CD14-positive monocyte (primary cell): ENCODE results near the gene USP11. TPM values are rescaled to one million over a fixed set of nuclear protein-coding genes. Genes with fewer than 3 reads are reported as not detected.

Source experiments
- DNase-seq, 3 donors: peaks; one replicate each; pipeline ENCODE4 v3.0.0-alpha.2; 2011 to 2022
- H2AFZ ChIP-seq: 2 replicates; pipeline ENCODE4 v1.6.0; 2012; ENCODE audit warnings: mild to moderate bottlenecking, low read depth, low read length, inconsistent platforms; ENCODE audit not compliant: insufficient read depth, poor library complexity, severe bottlenecking
- H3K27ac ChIP-seq, 2 donors: 1 replicate in 1 of 2; 2 replicates in 1 of 2; pipeline ENCODE4 v1.5.1; 2012 to 2013; ENCODE audit warnings: low read length in 2 of 2, control low read depth in 1 of 2, inconsistent platforms in 1 of 2, low read depth in 1 of 2, mild to moderate bottlenecking in 1 of 2
- H3K27me3 ChIP-seq, 2 donors: one replicate each; pipeline versions ENCODE4 v1.6.0 to v1.6.1; 2011 to 2013; ENCODE audit warnings: low read length in 2 of 2; ENCODE audit not compliant: control insufficient read depth in 2 of 2, insufficient read depth in 2 of 2
- H3K36me3 ChIP-seq, 2 donors: replicated peaks in 1 of 2; 1 replicate in 1 of 2; 2 replicates in 1 of 2; pipeline versions ENCODE4 v1.5.1 to v1.6.1; 2012 to 2013; ENCODE audit warnings: low read length in 2 of 2, control low read depth in 1 of 2, inconsistent platforms in 1 of 2, mild to moderate bottlenecking in 1 of 2; ENCODE audit not compliant: insufficient read depth in 2 of 2, control insufficient read depth in 1 of 2
- H3K4me1 ChIP-seq, 2 donors: 1 replicate in 1 of 2; 2 replicates in 1 of 2; pipeline versions ENCODE4 v1.5.1 to v1.6.1; 2012 to 2013; ENCODE audit warnings: low read length in 2 of 2, control low read depth in 1 of 2, inconsistent platforms in 1 of 2, mild to moderate bottlenecking in 1 of 2, moderate library complexity in 1 of 2; ENCODE audit not compliant: insufficient read depth in 2 of 2, control insufficient read depth in 1 of 2
- H3K4me2 ChIP-seq: replicated peaks from 2 replicates; pipeline ENCODE3; 2012; ENCODE audit warnings: low read length, moderate library complexity, mild to moderate bottlenecking; ENCODE audit not compliant: poor library complexity, severe bottlenecking; ENCODE audit errors: extremely low read depth
- H3K4me3 ChIP-seq, 3 experiments: fragments of 200-600 bp in 1 of 3; sonication (generic) in 1 of 3; replicated peaks in 1 of 3; 1 replicate in 2 of 3; 2 replicates in 1 of 3; pipeline ENCODE4 v1.5.1; 2011 to 2013; ENCODE audit warnings: low read length in 3 of 3, mild to moderate bottlenecking in 3 of 3, control low read depth in 2 of 3, low read depth in 2 of 3, inconsistent platforms in 1 of 3, moderate library complexity in 1 of 3
- H3K79me2 ChIP-seq: 2 replicates; pipeline ENCODE4 v1.6.0; 2012; ENCODE audit warnings: mild to moderate bottlenecking, control low read depth, inconsistent platforms, low read length, moderate library complexity; ENCODE audit not compliant: insufficient read depth
- H3K9ac ChIP-seq: 2 replicates; pipeline ENCODE4 v1.6.0; 2017; ENCODE audit warnings: low read length, mild to moderate bottlenecking; ENCODE audit not compliant: insufficient read depth, poor library complexity, severe bottlenecking
- H3K9me3 ChIP-seq, 2 donors: replicated peaks in 1 of 2; 1 replicate in 1 of 2; 2 replicates in 1 of 2; pipeline versions ENCODE4 v1.5.1 to v1.6.1; 2012 to 2013; ENCODE audit warnings: low read length in 2 of 2, control low read depth in 1 of 2; ENCODE audit not compliant: control insufficient read depth in 1 of 2, insufficient read depth in 1 of 2
- H4K20me1 ChIP-seq: 2 replicates; pipeline ENCODE4 v1.6.0; 2012; ENCODE audit warnings: mild to moderate bottlenecking, low read length, control low read depth, moderate library complexity; ENCODE audit not compliant: insufficient read depth
- H3K27ac Mint-ChIP-seq, 7 donors: one replicate each; pipeline ENCODE4 v1.8.0; 2020; ENCODE audit warnings: mild to moderate bottlenecking in 7 of 7, mixed read lengths in 7 of 7, moderate library complexity in 6 of 7, inconsistent platforms in 2 of 7
- H3K27me3 Mint-ChIP-seq, 3 donors: one replicate each; pipeline ENCODE4 v1.8.0; 2021 to 2022; ENCODE audit warnings: low read depth in 3 of 3, mild to moderate bottlenecking in 3 of 3, mixed read lengths in 3 of 3, moderate library complexity in 3 of 3, inconsistent platforms in 1 of 3
- H3K36me3 Mint-ChIP-seq, 2 donors: one replicate each; pipeline ENCODE4 v1.8.0; 2020; ENCODE audit warnings: mixed read lengths in 2 of 2, inconsistent platforms in 1 of 2, mild to moderate bottlenecking in 1 of 2
- H3K4me1 Mint-ChIP-seq: one replicate; pipeline ENCODE4 v1.8.0; 2020; ENCODE audit warnings: mild to moderate bottlenecking, mixed read lengths
- H3K4me3 Mint-ChIP-seq, 2 donors: one replicate each; pipeline ENCODE4 v1.8.0; 2020; ENCODE audit warnings: mild to moderate bottlenecking in 2 of 2, mixed read lengths in 2 of 2, moderate library complexity in 1 of 2
- H3K9me3 Mint-ChIP-seq, 7 donors: one replicate each; pipeline ENCODE4 v1.8.0; 2020 to 2022; ENCODE audit warnings: mixed read lengths in 7 of 7, mild to moderate bottlenecking in 6 of 7, moderate library complexity in 6 of 7, inconsistent platforms in 2 of 7
- CTCF ChIP-seq: fragments of 200-600 bp; IDR thresholded peaks from one replicate; pipeline ENCODE4 v1.8.0; 2022; ENCODE audit warnings: antibody characterized with exemption, mild to moderate bottlenecking
- WGBS: methylation state at CpG from one replicate; pipeline ENCODE4 v1.1.5; 2013; ENCODE audit warnings: missing lambda C conversion rate; ENCODE audit not compliant: insufficient coverage; 5-methylcytosine and 5-hydroxymethylcytosine counted together
- intact Hi-C, 2 donors: fragments of 100-400 bp; cut with micrococcal nuclease; formaldehyde crosslinking; loops; one replicate each; pipeline versions ENCODE4 v1.15.0 to v1.15.1; 2023
- polyA plus RNA-seq, 3 donors: library from polyadenylated mRNA; depleted of rRNA in 1 of 3; unstranded in 2 of 3; stranded (reverse) in 1 of 3; fragments of 300-500 nt in 2 of 3; fragments of >200 nt in 1 of 3; fragmentation: Illumina TruSeq in 2 of 3; gene quantifications; 1 replicate in 2 of 3; 2 replicates in 1 of 3; pipeline ENCODE4 v1.2.3, GENCODE V29; 2012 to 2021

The USP11 gene
- polyA plus RNA-seq, 3 donors: 6.7 to 9.7 (median 8.8) TPM

- Histone ChIP-seq H3K4me3 (no peak overlapping the region), H3K79me2 (peaks cover 12% of the 10 kb centered on the region), H3K4me1 (peaks cover 4 to 6% of the 10 kb centered on the region in 2 donors), H3K27me3 (peaks cover 0 to 3% of the 10 kb centered on the region in 2 donors), H3K9me3 (no peaks in the 10 kb centered on the region), H3K4me2 (no peak overlapping the region), H3K9ac (no peak overlapping the region), H3K36me3 (peaks cover 46 to 68% of the 10 kb centered on the region in 2 donors), H4K20me1 (peaks cover 33% of the 10 kb centered on the region), H2AFZ (no peak overlapping the region), H3K27ac (no peak overlapping the region)
- H3K4me3 Mint-ChIP-seq: no peak overlapping the region
- H3K27ac Mint-ChIP-seq: peak overlapping the region in 4 of 7 donors; percentile 1 to 69 (median 56)
- peaks cover 0 to 9% (median 0%) of the 10 kb centered on the region in 7 donors for H3K9me3 Mint-ChIP-seq
- WGBS: 95% methylated on average over 4 of the region's 6 CpGs
- peaks cover 0 to 39% (median 0%) of the 10 kb centered on the region in 3 donors for H3K27me3 Mint-ChIP-seq
- TF ChIP-seq CTCF: no peak
- peaks cover 11% of the 10 kb centered on the region for H3K4me1 Mint-ChIP-seq
- intact Hi-C loops: no loop called here
- H3K36me3 Mint-ChIP-seq: peaks cover 47 to 83% of the 10 kb centered on the region in 2 donors
- no peak for DNase-seq
Observed at GRCh38 chrX:47226071-47226470, 6.7 kb upstream of the USP11 start.

GRCh38 chrX:47226531-47227333 is 6.1 kb upstream of the USP11 start:
- Histone ChIP-seq H3K79me2 (peaks cover 6% of the 10 kb centered on the region), H3K4me3 (no peak overlapping the region), H3K36me3 (peaks cover 46 to 68% of the 10 kb centered on the region in 2 donors), H4K20me1 (peaks cover 28% of the 10 kb centered on the region), H3K9ac (no peak overlapping the region), H3K9me3 (no peaks in the 10 kb centered on the region), H3K27ac (no peak overlapping the region), H3K4me1 (peaks cover 0 to 2% of the 10 kb centered on the region in 2 donors), H3K4me2 (no peak overlapping the region), H2AFZ (no peak overlapping the region), H3K27me3 (peaks cover 0 to 3% of the 10 kb centered on the region in 2 donors)
- no peak overlapping the region for H3K4me3 Mint-ChIP-seq
- H3K4me1 Mint-ChIP-seq: peaks cover 5% of the 10 kb centered on the region
- no peak for DNase-seq
- intact Hi-C loops: no loop called here
- H3K27me3 Mint-ChIP-seq: peaks cover 0 to 46% (median 0%) of the 10 kb centered on the region in 3 donors
- H3K9me3 Mint-ChIP-seq: peaks cover 0 to 9% (median 0%) of the 10 kb centered on the region in 7 donors
- TF ChIP-seq CTCF: no peak
- no CpG with 5 or more reads among the region's 19 CpGs for WGBS
- H3K36me3 Mint-ChIP-seq: peaks cover 47 to 85% of the 10 kb centered on the region in 2 donors
- peak overlapping the region in 4 of 7 donors; percentile 1 to 69 (median 56) for H3K27ac Mint-ChIP-seq
